ENCODE results near the gene SCNN1G.
"Not testable (repeated sequence)": the region's sequence is repeated elsewhere in the genome, so short reads cannot be mapped to it uniquely, and the experiment has no call there.

Gene SCNN1G

GRCh38 chr16:23209606-23210005 is 27.1 kb downstream of the SCNN1G start:
- no peak for DNase-seq

- no peak for DNase-seq
Observed at GRCh38 chr16:23213831-23214230, 31.3 kb downstream of the SCNN1G start.

GRCh38 chr16:23214796-23215195 is 32.3 kb downstream of the SCNN1G start:
- no peak for DNase-seq

- DNase-seq = no peak
Observed at GRCh38 chr16:23215435-23215834, 32.9 kb downstream of the SCNN1G start.

GRCh38 chr16:23216658-23217246 is 34.2 kb downstream of the SCNN1G start:
- DNase-seq = no peak

- no peak for DNase-seq
Observed at GRCh38 chr16:23217646-23218045, 35.1 kb downstream of the SCNN1G start.

GRCh38 chr16:23222929-23223328 is 40.4 kb downstream of the SCNN1G start:
- DNase-seq = no peak

- no peak for DNase-seq
Observed at GRCh38 chr16:23223368-23223767, 40.8 kb downstream of the SCNN1G start.

- DNase-seq = no peak
Observed at GRCh38 chr16:23225109-23225508, 42.6 kb downstream of the SCNN1G start.

GRCh38 chr16:23225634-23226033 is 43.1 kb downstream of the SCNN1G start:
- no peak for DNase-seq

- no peak for DNase-seq
Observed at GRCh38 chr16:23227529-23227928, 45.0 kb downstream of the SCNN1G start.

- DNase-seq = no peak
Observed at GRCh38 chr16:23229714-23230113, 47.2 kb downstream of the SCNN1G start.

GRCh38 chr16:23232806-23233205 is 50.3 kb downstream of the SCNN1G start:
- no peak for DNase-seq

- no peak for DNase-seq
Observed at GRCh38 chr16:23235176-23235575, 52.6 kb downstream of the SCNN1G start.

GRCh38 chr16:23236983-23237382 is 54.4 kb downstream of the SCNN1G start:
- no peak for DNase-seq

GRCh38 chr16:23240994-23241393 is 58.4 kb downstream of the SCNN1G start:
- no peak for DNase-seq

GRCh38 chr16:23244122-23244521 is 61.6 kb downstream of the SCNN1G start:
- DNase-seq = no peak

GRCh38 chr16:23245268-23245667 is 62.7 kb downstream of the SCNN1G start:
- DNase-seq = no peak

GRCh38 chr16:23248261-23249194 is 66.0 kb downstream of the SCNN1G start:
- DNase-seq = no peak

GRCh38 chr16:23249830-23250229 is 67.3 kb downstream of the SCNN1G start:
- no peak for DNase-seq

GRCh38 chr16:23252310-23252709 is 69.8 kb downstream of the SCNN1G start:
- DNase-seq = no peak

GRCh38 chr16:23253650-23254049 is 71.1 kb downstream of the SCNN1G start:
- DNase-seq = not testable (repeated sequence)

- no peak for DNase-seq
Observed at GRCh38 chr16:23254338-23254737, 71.8 kb downstream of the SCNN1G start.

GRCh38 chr16:23255000-23255399 is 72.5 kb downstream of the SCNN1G start:
- DNase-seq = no peak
